Osteocyte (in vitro differentiated cells): ENCODE results near the gene SLC20A1. TPM values are rescaled to one million over a fixed set of nuclear protein-coding genes. Genes with fewer than 3 reads are reported as not detected.

Experiments used
- DNase-seq: peaks from one replicate; pipeline ENCODE4 v3.0.0; 2021; ENCODE audit warnings: mixed read lengths; ENCODE audit not compliant: unreplicated experiment; ENCODE audit errors: extremely low spot score
- H3K27ac Mint-ChIP-seq: one replicate; pipeline ENCODE4 v1.8.0; 2021; ENCODE audit warnings: mild to moderate bottlenecking, mixed read lengths; ENCODE audit not compliant: unreplicated experiment
- H3K27me3 Mint-ChIP-seq: one replicate; pipeline ENCODE4 v1.8.0; 2021; ENCODE audit warnings: mixed read lengths; ENCODE audit not compliant: unreplicated experiment
- H3K36me3 Mint-ChIP-seq: one replicate; pipeline ENCODE4 v1.8.0; 2021; ENCODE audit warnings: mixed read lengths; ENCODE audit not compliant: unreplicated experiment
- H3K4me1 Mint-ChIP-seq: one replicate; pipeline ENCODE4 v1.8.0; 2021; ENCODE audit warnings: mixed read lengths; ENCODE audit not compliant: unreplicated experiment
- H3K4me3 Mint-ChIP-seq: one replicate; pipeline ENCODE4 v1.8.0; 2021; ENCODE audit warnings: mild to moderate bottlenecking, moderate library complexity, mixed read lengths; ENCODE audit not compliant: unreplicated experiment
- H3K9me3 Mint-ChIP-seq: one replicate; pipeline ENCODE4 v1.8.0; 2021; ENCODE audit warnings: mixed read lengths; ENCODE audit not compliant: unreplicated experiment
- CTCF ChIP-seq: fragments of 200-600 bp; sonication (generic); IDR thresholded peaks from 2 replicates; pipeline ENCODE4 v1.5.0; 2021; ENCODE audit warnings: antibody characterized with exemption, mild to moderate bottlenecking, moderate library complexity
- total RNA-seq: library from RNA; stranded (reverse); gene quantifications from 2 replicates; pipeline ENCODE4 v1.2.1, GENCODE V29; 2021

The SLC20A1 gene
- total RNA-seq, 1 donor from 2014 or later: 80.4 TPM

DNA sequence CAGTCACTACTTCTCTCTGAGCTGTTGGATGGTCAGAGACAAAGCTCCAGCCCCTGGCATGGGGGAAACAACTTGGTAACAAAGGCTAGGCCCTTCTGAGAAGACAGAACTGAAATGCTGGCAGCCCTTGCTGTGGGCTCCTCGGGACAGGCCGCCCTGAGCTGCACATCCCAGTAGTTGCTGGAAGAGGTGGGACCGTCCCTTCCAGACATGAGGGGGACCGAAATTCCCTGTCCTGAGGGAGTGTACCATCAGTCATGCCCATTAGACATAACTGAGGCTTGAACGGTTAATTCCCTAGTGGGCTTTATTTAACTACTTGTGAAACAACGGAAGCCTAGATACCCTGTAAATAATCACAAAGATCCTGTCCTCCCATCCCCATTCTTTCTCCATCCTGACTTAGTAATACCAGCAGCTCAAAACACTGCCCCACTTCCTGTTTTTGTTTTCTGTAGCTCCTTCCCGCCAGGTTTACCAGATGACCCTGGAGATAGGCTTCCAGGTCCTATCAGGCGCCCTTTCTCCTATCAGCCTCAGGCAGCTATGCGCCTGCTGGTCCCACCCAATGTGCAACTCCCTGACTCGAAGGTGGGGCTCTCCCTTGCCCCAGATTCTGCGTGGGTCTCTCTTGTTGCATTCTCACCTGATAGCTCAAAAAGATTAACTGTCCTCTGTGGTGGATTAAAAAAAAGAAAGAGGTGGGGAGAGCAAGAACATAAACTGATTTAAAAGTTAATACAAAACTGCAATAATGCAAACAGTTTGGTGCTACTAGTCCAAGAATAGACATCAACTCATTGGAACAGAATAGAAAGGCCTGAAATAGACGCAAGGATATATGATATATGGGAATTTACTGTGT, 38.0 kb downstream of the SLC20A1 start:
- Mint-ChIP-seq H3K4me1 (peaks cover 6% of the 10 kb centered on the region), H3K4me3 (no peak overlapping the region), H3K27me3 (no peaks in the 10 kb centered on the region), H3K9me3 (no peaks in the 10 kb centered on the region), H3K36me3 (no peaks in the 10 kb centered on the region), H3K27ac (no peak overlapping the region)
- TF ChIP-seq CTCF: no peak
- DNase-seq: no peak

GRCh38 chr2:112684415-112684775, 38.7 kb downstream of the SLC20A1 start:
- no peaks in the 10 kb centered on the region for H3K9me3 Mint-ChIP-seq
- no peaks in the 10 kb centered on the region for H3K36me3 Mint-ChIP-seq
- DNase-seq: no peak
- no peak overlapping the region for H3K4me3 Mint-ChIP-seq
- no peak for TF ChIP-seq CTCF
- no peaks in the 10 kb centered on the region for H3K27me3 Mint-ChIP-seq
- no peak overlapping the region for H3K27ac Mint-ChIP-seq
- H3K4me1 Mint-ChIP-seq: peaks cover 9% of the 10 kb centered on the region

- no peaks in the 10 kb centered on the region for H3K27me3 Mint-ChIP-seq
- H3K36me3 Mint-ChIP-seq: no peaks in the 10 kb centered on the region
- no peaks in the 10 kb centered on the region for H3K9me3 Mint-ChIP-seq
- H3K4me3 Mint-ChIP-seq: no peak overlapping the region
- H3K4me1 Mint-ChIP-seq: peaks cover 7% of the 10 kb centered on the region
- no peak for DNase-seq
- H3K27ac Mint-ChIP-seq: no peak overlapping the region
- peak; percentile 32 for TF ChIP-seq CTCF
Observed at GRCh38 chr2:112685271-112685884, 39.6 kb downstream of the SLC20A1 start.

DNA sequence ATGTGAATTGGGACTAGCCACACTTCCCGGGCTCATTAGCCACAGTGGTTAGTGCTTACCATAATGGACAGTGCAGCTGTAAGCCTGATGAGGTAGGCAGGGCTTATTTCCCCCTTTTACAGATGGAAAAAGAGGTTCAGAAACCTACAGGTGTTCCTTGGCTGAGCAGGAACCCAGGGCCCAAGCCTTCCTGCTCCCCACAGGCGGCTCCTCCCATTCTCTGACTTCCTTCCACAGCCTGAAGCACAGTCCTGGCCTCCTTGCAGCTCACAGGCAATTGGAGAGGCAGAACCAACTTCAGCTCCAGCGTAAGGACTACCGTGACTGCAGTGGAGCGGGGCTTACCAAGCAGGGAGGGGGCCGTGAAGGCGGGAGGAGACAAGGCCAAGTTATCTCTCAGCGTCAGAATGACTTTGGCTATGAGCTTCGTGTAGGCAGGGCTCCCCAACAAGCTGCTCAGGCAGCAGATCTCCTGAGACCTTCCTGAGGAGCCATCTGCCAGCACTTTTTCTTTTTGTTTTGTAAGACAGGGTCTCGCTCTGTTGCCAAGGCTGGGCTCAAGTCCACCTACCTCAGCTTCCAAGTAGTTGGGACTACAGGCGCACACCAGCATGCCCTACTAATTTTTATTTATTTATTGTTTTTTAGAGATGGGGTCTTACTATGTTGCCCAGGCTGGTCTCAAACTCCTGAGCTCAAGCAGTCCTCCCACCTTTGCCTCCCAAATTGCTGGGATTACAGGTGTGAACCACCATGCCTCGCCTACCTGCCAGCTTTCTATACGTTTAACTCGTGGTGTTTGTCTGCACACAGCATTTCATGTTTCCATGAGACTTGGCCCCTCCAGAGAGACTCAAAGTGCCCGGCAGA, 40.8 kb downstream of the SLC20A1 start:
- TF ChIP-seq CTCF: no peak
- Mint-ChIP-seq H3K27ac (no peak overlapping the region), H3K4me3 (no peak overlapping the region), H3K9me3 (no peaks in the 10 kb centered on the region), H3K4me1 (peaks cover 11% of the 10 kb centered on the region), H3K27me3 (no peaks in the 10 kb centered on the region), H3K36me3 (no peaks in the 10 kb centered on the region)
- DNase-seq: no peak
